HPDE6-E6E7 (cell line): Measurements from ENCODE around the gene NCEH1.
"Not testable (repeated sequence)": the region's sequence is repeated elsewhere in the genome, so short reads cannot be mapped to it uniquely, and the experiment has no call there.

Experiments
- DNase-seq: peaks from one replicate; pipeline ENCODE4 v3.0.0; 2011; ENCODE audit warnings: missing footprints; ENCODE audit errors: extremely low spot score

The NCEH1 gene

GRCh38 chr3:172613845-172614244 is 97.0 kb downstream of the NCEH1 start:
- no peak for DNase-seq

DNA sequence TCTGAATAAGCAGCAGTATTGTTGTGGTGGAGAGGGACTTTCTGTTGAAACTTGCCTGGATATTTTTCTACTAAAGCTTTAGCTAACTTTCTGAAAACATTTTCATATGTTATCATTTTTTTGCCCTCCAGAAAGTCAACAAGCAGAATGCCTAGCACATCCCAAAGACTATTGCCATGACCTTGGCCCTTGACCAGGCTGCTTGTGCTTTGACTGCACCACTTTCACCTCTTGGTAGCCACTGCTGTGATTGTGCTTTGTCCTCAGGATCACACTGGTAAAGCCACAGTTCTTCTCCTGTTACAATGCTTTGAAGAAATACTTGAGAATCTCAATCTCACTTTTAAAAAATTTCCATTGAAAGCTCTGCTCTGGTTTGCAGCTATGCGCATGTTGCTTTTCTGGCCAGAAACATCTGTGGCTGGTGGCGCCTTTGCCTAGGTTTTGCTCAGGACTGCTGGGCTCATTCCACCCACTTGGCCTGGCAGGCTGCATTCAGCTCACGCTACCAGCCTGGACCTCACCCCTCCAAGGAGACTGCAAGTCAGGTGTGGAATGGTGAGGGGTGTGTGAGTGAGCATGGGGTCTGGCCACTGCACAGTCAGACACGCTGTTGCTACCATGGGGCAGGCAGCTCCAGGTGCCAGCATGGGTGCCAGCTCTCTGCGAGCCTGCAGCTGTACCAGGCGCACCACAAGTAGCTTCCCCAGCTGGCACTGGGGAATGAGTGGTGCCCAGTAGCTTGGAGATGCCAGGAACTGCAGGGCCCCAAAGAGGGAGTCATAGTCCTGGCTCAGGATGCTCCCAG is 97.8 kb downstream of the NCEH1 start:
- no peak for DNase-seq

DNA sequence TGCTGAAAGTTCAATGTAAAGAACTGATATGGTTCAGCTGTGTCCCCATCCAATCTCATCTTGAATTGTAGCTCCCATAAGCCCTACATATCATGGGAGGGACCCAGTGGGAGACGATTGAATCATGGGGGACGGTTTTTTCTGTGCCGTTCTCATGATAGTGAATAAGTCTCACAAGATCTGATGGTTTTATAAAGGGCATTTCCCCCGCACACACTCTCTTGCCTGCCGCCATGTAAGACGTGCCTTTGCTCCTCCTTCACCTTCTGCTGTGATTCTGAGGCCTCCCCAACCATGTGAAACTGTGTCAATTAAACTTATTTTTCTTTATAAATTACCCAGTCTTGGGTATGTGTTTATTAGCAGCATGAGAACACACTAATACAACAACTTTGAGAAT is 101.1 kb downstream of the NCEH1 start:
- DNase-seq: no peak

GRCh38 chr3:172608575-172608974 is 102.3 kb downstream of the NCEH1 start:
- DNase-seq: no peak

- DNase-seq: no peak
Observed at GRCh38 chr3:172607305-172608121, 103.4 kb downstream of the NCEH1 start.

DNA sequence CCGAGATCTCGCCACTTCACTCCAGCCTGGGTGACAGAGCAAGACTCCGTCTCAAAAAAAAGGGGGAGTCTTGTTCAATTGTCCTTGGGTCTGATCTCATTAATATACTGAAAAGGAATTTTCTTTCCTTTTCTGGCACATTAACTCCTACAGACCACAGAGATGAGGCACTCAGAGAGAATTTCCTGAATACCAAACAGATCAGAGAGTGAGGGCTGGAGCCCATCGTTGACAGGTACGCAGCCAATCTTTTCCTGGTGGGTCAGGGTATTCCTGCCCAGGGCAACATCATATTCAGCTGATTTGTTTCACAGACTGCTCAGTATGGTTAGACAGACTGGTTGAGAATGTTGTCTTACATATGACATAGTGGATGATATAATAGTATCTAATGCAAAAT is 104.8 kb downstream of the NCEH1 start:
- no peak for DNase-seq

DNA sequence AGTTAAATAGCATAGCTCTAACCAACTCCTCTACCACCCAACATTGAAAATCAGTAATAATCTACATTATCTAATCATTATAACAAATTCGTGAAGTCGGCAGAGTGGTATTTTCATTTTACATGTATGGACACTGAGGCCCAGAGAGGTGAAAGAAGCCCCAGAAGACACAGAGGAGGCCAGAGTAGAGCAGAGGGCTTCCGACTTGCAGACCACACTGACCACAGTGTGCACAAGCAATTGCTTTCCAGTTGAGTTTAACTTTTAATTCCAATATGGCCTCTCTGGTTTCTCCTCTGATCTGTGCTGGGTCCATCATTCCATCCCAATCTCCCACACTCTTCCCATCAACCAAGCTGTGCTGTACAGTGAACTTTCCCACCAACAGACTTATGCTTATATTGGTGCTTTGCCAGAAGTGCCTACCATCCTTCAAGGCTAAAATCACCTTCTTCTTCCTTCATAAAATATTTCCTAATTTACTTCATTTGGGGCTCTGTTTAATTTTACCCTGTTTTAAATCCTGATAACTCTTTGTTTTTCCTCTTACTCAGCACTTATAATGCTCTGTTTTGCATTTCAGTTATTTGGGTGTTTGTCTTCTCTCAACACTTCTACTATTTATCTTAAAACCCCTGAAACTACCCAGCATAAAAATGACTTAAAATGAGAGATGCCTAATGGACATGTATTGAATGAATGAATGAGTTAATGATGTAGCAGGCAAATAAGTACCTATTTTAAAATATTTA is 105.8 kb downstream of the NCEH1 start:
- DNase-seq: no peak

- no peak for DNase-seq
Observed at GRCh38 chr3:172601066-172601832, 109.6 kb downstream of the NCEH1 start.

DNA sequence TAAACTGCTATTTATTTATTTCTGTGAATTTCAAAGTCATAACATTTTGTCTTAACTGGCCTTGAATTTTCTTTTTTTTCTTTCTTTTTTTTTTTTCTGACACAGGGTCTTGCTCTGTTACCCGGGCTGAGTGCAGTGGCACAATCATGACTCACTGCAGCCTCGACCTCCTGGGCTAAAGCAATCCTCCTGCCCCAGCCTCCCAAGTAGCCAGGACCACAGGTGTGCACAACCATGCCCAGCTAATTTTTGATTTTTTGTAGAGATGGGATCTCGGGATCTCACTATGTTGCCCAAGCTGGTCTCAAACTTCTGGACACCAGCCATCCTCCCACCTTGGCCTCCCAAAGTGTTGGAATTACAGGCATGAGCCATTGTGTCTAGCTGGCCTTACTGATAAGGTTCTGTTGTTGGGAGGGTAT is 110.2 kb downstream of the NCEH1 start:
- DNase-seq: no peak

- DNase-seq: no peak
Observed at GRCh38 chr3:172598904-172599303, 112.0 kb downstream of the NCEH1 start.

DNA sequence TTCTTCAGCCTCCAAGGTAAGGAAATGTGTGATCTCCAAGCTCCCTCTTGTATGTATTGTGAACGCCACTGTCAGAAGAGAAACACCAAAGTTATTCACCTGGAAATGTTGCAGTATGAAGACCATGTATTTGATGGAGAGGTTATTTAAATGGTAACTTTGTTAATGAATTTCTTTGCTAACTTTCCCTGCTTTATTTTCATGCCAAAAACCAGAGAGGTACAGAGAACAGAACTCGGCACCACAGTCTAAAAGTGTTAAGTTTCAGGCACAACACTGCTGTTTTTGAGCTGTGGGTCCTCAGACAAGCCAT is 114.5 kb downstream of the NCEH1 start:
- no peak for DNase-seq

GRCh38 chr3:172595664-172596393 is 115.0 kb downstream of the NCEH1 start:
- peak; percentile 53 for DNase-seq

DNA sequence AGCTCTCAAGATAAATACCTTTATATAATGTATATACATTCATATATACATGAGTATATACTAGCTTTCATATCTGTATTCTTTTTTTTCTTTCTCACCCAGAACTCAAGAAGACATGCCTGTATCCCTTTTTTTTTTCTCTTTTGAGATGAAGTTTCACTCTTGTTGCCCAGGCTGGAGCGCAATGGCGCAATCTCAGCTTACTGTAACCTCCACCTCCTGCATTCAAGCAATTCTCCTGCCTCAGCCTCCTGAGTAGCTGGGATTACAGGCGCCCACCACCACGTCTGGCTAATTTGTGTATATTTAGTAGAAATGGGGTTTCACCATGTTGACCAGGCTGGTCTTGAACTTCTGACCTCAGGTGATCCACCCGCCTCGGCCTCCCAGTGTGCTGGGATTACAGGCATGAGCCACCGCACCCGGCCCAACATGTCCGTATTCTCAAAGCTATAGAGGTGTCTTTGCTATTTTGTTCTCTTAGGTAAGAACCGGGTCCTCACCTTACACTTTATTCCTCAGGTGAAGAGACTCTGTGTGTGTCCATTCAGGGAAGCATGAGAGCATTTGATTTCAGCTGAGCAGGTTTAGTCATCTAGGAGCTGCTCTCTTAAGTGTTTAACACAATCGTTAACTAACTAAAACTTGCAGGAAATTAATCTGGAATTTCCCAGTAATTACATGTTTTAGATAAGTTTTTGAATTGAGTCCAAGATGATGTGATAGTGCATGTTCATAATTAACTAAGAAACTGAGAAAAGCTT is 115.8 kb downstream of the NCEH1 start:
- DNase-seq: not testable (repeated sequence)

DNA sequence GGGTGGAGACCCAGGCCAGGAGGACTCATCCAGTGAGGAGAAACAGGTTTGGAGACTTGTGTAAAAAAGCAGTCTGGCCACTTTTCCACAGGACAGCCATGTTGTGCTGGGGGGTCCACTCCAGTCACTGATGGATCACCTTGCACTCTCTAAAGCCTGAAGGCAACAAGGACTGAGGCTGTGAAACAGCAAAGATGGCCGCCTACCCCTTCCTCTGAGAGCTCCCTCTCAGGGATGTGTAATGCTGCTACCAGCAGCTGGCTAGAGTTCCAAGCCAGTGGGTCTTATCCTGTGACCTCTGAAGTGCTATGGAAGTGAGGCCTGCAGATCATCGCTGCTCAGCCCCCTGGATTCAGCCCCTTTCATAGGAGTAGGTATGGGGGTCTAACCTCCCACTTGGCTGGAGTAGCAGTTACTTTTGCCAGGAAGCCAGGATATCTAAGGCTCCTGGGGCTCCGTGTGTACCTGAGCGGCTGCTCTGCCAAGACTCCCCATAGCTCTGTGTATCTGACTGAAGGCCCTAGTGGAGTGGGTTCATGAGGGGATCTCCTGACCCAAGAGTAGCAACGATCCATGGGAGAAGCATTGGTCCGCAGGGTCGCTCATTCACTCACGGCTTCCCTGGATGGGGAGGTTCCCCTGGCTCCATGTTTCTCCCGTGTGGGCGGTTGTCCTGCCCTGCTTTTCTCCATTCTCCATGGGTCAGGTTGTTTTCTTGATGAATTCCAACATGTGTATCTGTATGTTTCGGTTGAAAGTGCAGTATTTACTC is 117.8 kb downstream of the NCEH1 start:
- no peak for DNase-seq

DNA sequence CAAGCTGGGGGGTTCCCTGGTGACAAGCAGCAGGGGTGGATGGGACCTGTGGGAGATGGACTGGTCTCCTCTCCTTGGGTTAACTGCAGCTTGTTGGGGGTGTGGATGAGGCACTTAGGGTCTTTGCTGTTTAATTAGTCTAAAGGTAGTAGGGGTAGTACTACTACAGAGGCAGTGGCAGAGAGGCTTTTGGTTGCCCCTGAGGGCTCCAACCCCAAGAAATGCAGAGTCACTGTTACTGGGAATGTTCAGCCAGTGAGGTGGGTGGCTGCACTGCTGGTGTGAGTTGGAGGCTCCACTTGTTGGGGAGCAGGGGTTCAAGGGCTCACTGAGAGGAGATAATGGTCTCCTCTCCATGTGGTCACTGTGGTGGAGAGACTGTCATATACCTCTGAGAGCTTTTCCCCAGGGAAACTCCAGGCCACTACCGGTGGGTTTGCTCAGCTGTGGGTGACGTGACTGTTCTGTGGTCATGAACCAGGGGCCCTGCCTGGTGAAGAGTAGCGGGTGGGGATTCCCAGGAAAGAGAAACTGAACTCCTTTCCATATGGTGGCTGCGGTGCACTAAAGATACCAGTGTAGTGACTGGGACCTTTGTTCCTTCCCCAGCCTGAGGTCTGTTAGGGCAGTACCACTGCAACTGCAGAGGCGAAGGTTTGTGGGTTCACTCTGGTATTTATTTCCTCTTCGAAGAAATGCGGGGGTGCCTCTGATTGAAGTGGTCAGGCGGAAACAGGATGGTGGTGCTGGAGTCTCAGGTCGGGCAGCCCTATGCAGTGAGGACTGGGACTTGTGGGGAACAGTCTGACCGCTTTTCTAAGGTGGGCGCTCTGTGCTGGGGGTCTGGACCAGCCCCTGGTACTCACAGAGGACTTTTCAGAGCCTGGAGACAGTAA is 118.7 kb downstream of the NCEH1 start:
- no peak for DNase-seq

DNA sequence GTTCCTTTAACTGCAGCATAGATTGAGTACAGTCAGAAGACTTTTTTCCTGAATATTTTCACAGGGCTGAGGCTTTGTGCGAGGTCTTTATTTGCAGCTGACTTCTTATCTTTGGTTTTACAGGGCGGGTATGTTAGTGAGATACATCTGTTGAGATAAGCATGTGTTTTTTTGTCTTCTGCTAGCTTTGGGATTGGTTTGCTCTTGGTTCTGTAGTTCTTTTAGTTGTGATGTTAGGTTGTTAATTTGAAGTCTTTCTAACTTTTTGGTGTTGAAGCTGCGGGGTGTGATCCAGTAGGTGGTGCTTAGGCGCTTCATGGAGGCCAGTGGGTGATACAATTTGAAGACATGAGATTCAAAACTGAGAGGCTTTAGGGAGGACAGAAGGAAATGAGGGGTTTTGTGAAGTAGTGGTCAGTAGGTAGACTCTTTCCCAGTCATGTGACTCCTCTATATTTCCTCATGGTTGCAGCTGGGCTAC is 119.7 kb downstream of the NCEH1 start:
- no peak for DNase-seq

DNA sequence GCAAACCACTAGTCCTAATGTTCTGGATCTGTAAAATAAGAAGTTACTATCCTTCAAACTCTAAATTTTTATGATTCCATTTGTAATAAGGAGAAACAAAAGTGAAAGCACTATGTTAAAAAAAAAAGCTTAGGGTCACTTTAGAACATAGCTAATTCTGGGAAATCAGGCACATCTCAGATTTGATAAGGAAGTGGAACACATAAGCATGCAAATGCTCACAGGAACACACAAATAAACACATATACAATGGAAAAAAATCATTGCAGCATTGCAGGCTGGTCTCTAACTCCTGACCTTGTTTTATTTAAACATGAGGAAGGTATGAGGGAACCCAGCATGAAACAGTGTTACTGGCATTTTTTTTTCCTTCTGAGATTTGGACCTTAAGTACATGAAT is 124.4 kb downstream of the NCEH1 start:
- no peak for DNase-seq

- no peak for DNase-seq
Observed at GRCh38 chr3:172585954-172586353, 124.9 kb downstream of the NCEH1 start.
